ENCODE results near the gene ZNF521. TPM values are rescaled to one million over a fixed set of nuclear protein-coding genes. Genes with fewer than 3 reads are reported as not detected.

Gene ZNF521
- total RNA-seq, result 74.3 and 130 TPM in 2 replicates

GRCh38 chr18:25351777-25352628 is at the start of gene ZNF521:
Gene ZNF521 (minus strand): TSS chr18:25352166. CDS start chr18:25350946, 1,220 bp downstream.
- peak; percentile 93 to 97 for DNase-seq (ENCODE audit: low read depth in 2 of 2)

- DNase-seq (ENCODE audit: low read depth in 2 of 2), result no peak
Measured at GRCh38 chr18:25399554-25399953, 47.6 kb upstream of the ZNF521 start.

DNA sequence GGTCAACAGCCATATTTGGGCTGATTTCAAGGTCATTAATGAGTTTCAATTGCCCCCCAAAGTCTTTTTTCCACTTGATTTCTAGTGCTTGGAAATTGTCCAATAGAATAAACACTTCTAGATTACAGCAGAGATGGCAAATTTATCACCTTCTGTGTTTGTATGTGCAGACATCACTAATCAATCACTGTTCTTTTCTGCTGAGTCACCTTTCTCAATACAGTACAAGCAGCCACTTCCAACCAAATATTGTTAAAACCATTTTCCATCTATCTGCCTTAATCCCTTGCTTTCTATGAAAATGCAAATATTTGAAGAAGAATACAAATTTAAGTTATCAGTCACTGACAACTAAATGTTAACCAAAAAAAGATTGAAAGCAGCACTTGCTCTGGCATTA is 40.2 kb upstream of the ZNF521 start:
- DNase-seq (ENCODE audit: low read depth in 2 of 2), result no peak

DNA sequence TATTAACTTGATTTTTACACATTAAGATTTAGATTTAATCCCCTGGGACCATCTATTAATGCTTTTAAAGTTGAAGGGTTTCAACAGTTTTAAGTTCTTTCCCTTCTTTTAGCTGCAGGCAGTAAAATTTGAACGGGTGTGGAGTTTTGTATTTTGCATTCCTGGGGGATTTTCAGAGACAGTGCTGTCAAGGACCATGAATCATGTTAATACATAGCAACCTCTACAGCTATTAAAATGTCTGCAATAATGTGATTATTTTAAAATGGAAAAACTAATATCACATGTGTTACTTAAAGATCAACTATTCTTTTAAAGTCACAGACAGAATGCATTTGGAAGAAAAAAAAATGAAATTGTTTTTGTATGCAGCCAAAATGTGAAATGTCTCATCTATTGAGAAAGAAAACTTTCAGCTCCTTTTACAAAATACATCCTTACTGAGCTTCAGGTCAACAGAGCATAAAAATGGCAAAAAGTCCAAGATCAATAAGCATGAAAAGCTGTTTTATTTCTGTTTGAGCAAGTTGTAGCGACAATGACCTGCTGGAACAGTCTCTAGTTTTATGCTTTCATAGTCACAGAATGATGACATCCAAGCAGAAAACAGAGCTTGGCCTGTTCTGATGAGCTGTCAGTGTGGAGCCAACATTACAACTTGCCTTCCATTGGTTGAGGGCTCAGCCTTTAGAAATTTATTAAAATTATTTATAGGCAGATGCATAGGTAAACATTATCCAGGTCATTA is 21.6 kb upstream of the ZNF521 start:
- no peak for DNase-seq (ENCODE audit: low read depth in 2 of 2)

GRCh38 chr18:25370391-25370790 is 18.4 kb upstream of the ZNF521 start:
- DNase-seq (ENCODE audit: low read depth in 2 of 2), result peak in 1 of 2 donors; percentile 35

DNA sequence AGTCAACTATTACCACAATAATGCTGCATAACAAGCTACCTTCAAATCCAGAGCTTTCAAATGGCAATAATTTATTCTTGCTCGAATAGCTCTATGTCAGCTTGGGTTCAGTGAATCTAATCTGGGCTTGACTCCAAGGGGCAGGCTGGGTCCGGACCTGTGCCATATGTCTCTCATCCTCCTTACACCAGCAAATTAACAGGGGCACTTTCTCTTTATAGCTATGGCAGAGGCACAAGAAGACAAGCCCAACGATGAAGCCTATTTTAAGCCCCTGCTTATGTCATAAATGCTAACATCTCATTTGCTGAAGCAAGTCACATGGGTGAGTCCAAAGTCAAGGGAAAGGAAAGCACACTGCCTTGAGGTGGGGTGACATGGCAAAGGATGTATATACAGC is 13.3 kb upstream of the ZNF521 start:
- no peak for DNase-seq (ENCODE audit: low read depth in 2 of 2)

DNA sequence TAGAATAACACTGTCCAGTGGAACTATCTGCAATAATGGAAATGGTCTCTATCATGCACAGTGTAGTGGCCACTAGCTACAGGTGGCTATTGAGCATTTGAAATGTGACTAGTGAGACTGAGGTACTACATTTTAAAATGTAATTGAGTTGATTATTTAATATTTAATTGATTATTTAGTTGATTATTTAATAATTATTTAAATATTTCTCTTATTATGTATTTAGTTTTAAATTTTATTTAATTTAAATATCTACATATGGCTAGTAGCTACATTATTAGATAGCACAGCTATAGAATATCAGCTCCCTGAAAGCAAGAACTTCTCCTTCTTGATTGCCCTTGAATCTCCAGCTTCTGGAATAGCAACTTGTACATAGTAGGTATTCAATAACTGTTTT is 12.8 kb upstream of the ZNF521 start:
- no peak for DNase-seq (ENCODE audit: low read depth in 2 of 2)

- no peak for DNase-seq (ENCODE audit: low read depth in 2 of 2)
Measured at GRCh38 chr18:25360301-25360899, 8.4 kb upstream of the ZNF521 start.

- DNase-seq (ENCODE audit: low read depth in 2 of 2), result no peak
Measured at GRCh38 chr18:25353080-25353479, 1.1 kb upstream of the ZNF521 start.

- DNase-seq (ENCODE audit: low read depth in 2 of 2), result peak in 1 of 2 donors; percentile 24
Measured at GRCh38 chr18:25352629-25353005, 651 bp upstream of the ZNF521 start.

DNA sequence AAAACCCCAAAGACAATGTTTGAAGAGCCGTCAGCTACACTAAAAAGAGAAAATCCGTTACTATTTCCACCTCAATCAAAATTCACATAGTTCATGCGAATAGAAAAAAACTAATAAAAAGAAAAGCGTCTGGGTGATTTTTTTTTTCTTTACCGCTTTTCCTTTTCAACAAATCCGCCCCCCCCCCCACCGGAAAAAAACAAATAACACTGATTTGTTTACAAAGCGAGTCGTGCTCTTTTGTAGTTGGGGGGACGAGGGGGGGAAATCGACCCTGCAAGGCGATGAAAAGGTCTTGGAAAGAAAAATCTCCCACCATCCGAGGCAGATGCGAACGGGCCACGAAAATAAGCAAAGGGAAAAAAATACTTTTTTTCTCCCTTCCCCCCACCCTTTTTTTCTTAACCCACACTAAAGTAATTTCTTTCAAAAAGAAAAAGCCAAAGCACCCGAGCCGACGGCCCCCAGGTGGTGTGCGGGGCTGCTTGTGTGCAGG is 638 bp downstream of the ZNF521 start:
- DNase-seq (ENCODE audit: low read depth in 2 of 2), result no peak

- peak; percentile 62 to 66 for DNase-seq (ENCODE audit: low read depth in 2 of 2)
Measured at GRCh38 chr18:25350489-25351251, 1.3 kb downstream of the ZNF521 start.

GRCh38 chr18:25349926-25350487 is 2.0 kb downstream of the ZNF521 start:
- peak; percentile 17 to 40 for DNase-seq (ENCODE audit: low read depth in 2 of 2)

GRCh38 chr18:25349131-25349925 is 2.6 kb downstream of the ZNF521 start:
- DNase-seq (ENCODE audit: low read depth in 2 of 2), result peak; percentile 60 to 70

DNA sequence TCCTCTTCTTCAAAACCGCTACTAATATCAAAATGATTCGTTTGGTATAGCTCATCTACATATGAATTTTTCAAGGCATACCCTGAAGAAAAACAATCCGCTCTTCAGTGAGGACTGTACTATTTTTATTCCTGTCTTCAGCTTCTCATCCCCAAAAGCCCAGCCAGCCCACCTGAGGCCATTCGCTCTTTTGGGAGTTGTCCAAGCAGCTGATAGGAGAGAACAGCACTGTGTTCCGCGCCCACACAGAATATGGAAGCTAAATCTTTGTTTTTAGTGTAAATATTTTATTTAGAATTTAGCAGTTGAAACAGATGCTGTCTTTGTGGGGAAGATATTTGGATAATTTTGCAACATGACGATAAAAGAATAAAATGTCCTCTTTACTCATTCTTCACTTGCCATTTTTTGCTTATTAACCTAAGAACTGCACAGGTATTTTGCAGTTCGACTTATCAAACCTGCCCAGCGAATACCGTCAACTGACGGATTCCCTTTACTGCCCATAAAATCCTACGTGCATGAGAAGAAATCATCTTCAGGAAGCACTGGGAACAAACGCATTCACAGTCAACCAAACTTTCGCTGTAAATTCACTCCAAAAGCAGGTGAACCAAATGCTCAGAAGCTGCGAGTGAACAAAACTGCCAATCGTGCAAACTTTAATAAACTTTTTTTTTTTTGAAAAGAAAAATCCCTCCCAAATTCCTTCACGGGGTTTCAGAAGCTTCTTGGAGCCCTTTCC is 3.4 kb downstream of the ZNF521 start:
- peak; percentile 17 to 40 for DNase-seq (ENCODE audit: low read depth in 2 of 2)

DNA sequence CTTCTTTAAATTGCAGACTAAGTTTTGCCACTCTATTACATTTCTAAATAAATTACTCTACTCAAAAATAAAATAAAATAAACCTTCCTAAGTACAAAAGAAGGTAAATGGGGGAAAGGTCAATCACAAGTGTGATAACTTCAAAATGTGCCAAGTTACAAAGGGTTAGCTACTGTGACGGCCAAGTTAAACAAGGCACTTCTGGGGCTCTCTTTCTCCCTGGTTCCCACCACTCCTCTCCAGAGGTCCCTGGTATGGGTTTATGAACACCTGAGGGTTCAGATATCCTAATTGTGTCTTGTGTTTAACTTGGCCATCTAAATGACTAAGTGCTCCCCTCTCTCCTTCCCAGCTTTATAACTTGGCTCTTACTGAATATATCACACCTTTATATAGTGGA is 5.4 kb downstream of the ZNF521 start:
- no peak for DNase-seq (ENCODE audit: low read depth in 2 of 2)

DNA sequence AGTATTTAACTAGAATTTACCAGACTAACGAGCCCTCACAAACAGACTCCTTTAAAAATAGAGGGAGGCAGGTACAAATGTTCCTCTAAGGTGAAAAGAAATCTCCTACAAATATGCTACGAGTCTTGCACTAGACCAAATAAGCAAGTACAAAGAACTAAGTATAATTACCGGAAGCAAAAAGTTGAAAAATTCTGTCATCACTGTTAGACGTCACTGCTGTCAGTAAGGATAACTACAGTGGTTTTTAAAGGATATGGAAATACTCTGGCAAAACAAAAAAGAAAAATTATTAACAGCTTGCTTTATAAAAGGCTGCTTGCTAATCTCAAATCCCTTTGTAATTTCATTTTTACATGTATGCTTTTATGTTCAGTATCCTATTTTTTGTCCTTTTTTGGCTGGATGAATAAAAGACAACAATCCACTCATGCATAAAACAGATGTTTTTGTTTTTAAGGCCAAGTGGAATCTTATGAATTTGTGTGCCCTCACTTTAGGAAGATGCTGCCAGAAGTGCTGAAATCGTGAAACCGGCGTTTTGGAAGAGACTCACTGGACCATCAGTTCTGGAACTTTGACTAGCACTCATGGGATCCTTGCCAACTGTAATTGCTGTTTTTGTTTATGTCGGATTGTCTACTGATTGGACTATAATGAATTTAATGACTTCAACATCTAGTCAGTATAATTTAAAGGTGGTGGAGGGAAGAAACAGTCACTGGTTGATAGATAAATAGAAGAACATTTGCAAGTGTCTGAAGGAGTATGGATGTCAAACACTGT is 6.7 kb downstream of the ZNF521 start:
- peak in 1 of 2 donors; percentile 46 for DNase-seq (ENCODE audit: low read depth in 2 of 2)

GRCh38 chr18:25341831-25342230 is 10.1 kb downstream of the ZNF521 start:
- DNase-seq (ENCODE audit: low read depth in 2 of 2), result peak in 1 of 2 donors; percentile 43

- DNase-seq (ENCODE audit: low read depth in 2 of 2), result no peak
Measured at GRCh38 chr18:25340762-25341161, 11.2 kb downstream of the ZNF521 start.
